ENCODE data around the gene EFNA2.

GRCh38 chr19:1322198-1322981, 36.7 kb downstream of the EFNA2 start:
- TF ChIP-seq CTCF (IDR thresholded peaks at IDR 0.05), result no peak
- no peak for TF ChIP-seq IRF3 (IDR thresholded peaks at IDR 0.05; ENCODE audit: low read depth, low read length)
- no peak for TF ChIP-seq RAD21 (IDR thresholded peaks at IDR 0.05; ENCODE audit: low read length)
- TF ChIP-seq ZBTB33 (IDR thresholded peaks at IDR 0.05; ENCODE audit: borderline replicate concordance, low read depth), result no peak
- no peak for TF ChIP-seq GATA2 (CRISPR knock-in tag; IDR thresholded peaks at IDR 0.05)
- no peak for TF ChIP-seq GABPA (IDR thresholded peaks at IDR 0.05; ENCODE audit: low read depth)
- no peak for TF ChIP-seq SIN3A (IDR thresholded peaks at IDR 0.05; ENCODE audit: borderline replicate concordance, low read depth, low read length)
- no peak for TF ChIP-seq TAF1 (IDR thresholded peaks at IDR 0.05; ENCODE audit: borderline replicate concordance, low read depth, low read length)

Measured in SK-N-SH (cell line).